A549 treated with CpdA at 1 μM for 4 hours (cell line): ENCODE results near the gene ADGRG2. TPM values are rescaled to one million over a fixed set of nuclear protein-coding genes. Genes with fewer than 3 reads are reported as not detected.

Source experiments
- total RNA-seq: library from RNA; stranded (reverse); fragments of 200-300 nt; extraction: Qiagen RNA extraction; gene quantifications from 5 replicates; pipeline ENCODE4 v1.2.3, GENCODE V29; 2022; ENCODE audit warnings: low read depth

ADGRG2 gene, protein sequence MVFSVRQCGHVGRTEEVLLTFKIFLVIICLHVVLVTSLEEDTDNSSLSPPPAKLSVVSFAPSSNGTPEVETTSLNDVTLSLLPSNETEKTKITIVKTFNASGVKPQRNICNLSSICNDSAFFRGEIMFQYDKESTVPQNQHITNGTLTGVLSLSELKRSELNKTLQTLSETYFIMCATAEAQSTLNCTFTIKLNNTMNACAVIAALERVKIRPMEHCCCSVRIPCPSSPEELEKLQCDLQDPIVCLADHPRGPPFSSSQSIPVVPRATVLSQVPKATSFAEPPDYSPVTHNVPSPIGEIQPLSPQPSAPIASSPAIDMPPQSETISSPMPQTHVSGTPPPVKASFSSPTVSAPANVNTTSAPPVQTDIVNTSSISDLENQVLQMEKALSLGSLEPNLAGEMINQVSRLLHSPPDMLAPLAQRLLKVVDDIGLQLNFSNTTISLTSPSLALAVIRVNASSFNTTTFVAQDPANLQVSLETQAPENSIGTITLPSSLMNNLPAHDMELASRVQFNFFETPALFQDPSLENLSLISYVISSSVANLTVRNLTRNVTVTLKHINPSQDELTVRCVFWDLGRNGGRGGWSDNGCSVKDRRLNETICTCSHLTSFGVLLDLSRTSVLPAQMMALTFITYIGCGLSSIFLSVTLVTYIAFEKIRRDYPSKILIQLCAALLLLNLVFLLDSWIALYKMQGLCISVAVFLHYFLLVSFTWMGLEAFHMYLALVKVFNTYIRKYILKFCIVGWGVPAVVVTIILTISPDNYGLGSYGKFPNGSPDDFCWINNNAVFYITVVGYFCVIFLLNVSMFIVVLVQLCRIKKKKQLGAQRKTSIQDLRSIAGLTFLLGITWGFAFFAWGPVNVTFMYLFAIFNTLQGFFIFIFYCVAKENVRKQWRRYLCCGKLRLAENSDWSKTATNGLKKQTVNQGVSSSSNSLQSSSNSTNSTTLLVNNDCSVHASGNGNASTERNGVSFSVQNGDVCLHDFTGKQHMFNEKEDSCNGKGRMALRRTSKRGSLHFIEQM
- total RNA-seq, result 5.8 to 6.2 TPM (median 6.2 TPM) in 5 replicates

DNA sequence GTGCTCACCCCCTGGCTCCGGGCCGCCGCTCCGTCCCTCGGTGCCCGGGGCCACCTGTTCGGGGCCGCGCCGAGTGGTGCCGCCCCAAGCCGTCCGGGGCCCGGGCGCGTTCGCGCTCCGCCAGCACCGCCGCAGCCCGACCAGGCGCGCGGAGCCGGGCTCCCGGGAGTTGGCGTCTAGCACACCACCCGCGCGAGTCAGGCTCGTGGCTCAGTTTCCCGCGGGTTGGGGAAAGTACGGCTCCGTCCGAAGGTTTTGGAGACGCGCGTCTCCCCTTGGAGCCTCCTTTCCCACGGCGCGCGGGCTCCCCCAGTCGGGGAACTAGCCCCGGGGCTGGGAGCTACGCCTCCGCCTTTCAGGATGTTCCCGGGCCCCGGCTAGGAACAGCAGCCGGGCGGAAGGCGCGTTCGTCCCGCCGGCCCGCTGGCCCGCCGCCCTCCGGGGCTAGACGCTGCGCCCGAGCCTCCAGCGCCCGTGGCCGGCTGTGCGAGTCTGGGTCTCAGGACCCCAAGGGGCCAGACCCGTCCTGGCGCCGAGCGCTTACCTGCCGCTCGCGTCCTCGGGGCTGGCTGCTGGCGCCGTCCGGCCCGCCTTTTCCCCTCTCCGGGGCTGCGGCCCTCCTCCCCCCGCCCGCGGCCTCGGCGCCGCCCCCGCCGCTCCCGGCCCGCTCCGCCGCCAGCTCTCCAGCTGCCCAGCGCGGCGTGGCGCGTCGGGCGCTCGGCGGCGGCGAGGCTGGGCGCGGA is at the start of gene ADGRG2:
TSS of gene ADGRG2 (minus strand) at position 571 of the 743 bp plus-strand sequence. CDS start 53,634 bp downstream, outside the sequence.

DNA sequence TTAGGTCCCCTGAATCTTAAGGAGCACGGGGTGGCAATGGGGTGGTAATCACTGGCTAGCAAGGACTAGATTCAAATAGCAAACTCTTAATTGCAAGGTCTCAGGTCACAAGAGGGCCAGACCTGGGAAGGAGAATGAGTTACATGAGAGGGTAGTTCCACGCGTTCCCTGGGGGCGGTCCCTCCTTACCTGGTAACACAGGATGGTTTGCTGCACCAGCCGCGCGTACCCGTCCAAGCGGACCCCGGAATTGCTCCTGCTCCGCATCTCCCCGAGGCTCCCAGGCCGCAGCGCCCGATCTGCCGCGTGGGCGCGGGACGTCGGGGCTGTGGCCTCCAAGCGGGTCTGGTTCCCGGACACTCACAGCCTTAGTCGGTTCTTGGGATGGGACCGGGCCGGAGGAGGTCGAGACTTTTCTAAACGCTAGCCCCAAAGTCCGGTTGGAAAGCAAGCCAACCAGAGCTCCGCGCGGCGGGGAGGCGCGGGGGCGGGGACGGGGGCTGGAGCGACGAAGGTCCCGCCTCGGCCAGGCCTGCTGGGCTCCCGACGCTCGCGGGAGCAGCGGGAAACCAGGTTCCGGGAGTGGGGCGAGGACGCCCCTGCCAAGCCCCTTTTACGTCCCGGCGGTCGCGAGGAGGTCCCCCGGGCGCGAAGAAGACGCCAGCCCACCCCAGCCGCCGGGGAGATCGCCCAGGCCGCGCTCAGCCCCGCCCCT is 138.4 kb downstream of the ADGRG2 start, which contains the start of gene PHKA2:
TSS of gene PHKA2 (minus strand) at position 449 of the 715 bp plus-strand sequence. CDS start at position 267, 182 bp downstream.

Other genes with a start within 250 kb of the ADGRG2 start
- 9.4 to 14.6 TPM (median 12.0 TPM) in 5 replicates for gene PHKA2, start 138.4 kb downstream of the ADGRG2 start, total RNA-seq
- gene PDHA1, start 221.5 kb upstream of the ADGRG2 start, total RNA-seq, result 221 to 298 TPM (median 277 TPM) in 5 replicates